ENCODE measurements around the gene GABARAPL1.
A peak's percentile ranks its signal among the peaks of the same experiment; 100 is the strongest.

- TF ChIP-seq POLR2A (IDR thresholded peaks at IDR 0.05) = no peak
- TF ChIP-seq, protein P1, sequence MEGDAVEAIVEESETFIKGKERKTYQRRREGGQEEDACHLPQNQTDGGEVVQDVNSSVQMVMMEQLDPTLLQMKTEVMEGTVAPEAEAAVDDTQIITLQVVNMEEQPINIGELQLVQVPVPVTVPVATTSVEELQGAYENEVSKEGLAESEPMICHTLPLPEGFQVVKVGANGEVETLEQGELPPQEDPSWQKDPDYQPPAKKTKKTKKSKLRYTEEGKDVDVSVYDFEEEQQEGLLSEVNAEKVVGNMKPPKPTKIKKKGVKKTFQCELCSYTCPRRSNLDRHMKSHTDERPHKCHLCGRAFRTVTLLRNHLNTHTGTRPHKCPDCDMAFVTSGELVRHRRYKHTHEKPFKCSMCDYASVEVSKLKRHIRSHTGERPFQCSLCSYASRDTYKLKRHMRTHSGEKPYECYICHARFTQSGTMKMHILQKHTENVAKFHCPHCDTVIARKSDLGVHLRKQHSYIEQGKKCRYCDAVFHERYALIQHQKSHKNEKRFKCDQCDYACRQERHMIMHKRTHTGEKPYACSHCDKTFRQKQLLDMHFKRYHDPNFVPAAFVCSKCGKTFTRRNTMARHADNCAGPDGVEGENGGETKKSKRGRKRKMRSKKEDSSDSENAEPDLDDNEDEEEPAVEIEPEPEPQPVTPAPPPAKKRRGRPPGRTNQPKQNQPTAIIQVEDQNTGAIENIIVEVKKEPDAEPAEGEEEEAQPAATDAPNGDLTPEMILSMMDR (IDR thresholded peaks at IDR 0.05) = peak; percentile 56 to 88 (median 74)
Measured at GRCh38 chr12:10190558-10191388, 21.9 kb upstream of the GABARAPL1 start.

All from heart left ventricle (tissue), 13 donors.